HCT116 (cell line): Measurements from ENCODE around the gene AFAP1L2.

Experiments used
- CTCF ChIP-seq, 3 experiments: fragments of 200-600 bp in 1 of 3; sonication (generic) in 1 of 3; IDR thresholded peaks in 2 of 3; conservative IDR thresholded peaks in 1 of 3; 2 replicates each; pipeline ENCODE4 v1.5.1; 2012 to 2017; ENCODE audit warnings: low read depth in 2 of 3, low read length in 2 of 3, antibody characterized with exemption in 1 of 3, borderline replicate concordance in 1 of 3, control low read depth in 1 of 3, mild to moderate bottlenecking in 1 of 3, mixed read lengths in 1 of 3, mixed run types in 1 of 3, moderate library complexity in 1 of 3; ENCODE audit not compliant: insufficient read depth in 1 of 3
- EGR1 ChIP-seq: IDR thresholded peaks from 2 replicates; pipeline ENCODE4 v1.6.1; 2012; ENCODE audit warnings: low read depth
- EZH2 ChIP-seq: fragments of 200-600 bp; sonication (generic); IDR thresholded peaks from 2 replicates; pipeline ENCODE4 v1.6.1; 2017; ENCODE audit warnings: antibody characterized with exemption, mixed run types
- POLR2A ChIP-seq: IDR thresholded peaks from 2 replicates; pipeline ENCODE4 v1.7.0; 2011; ENCODE audit warnings: borderline replicate concordance; ENCODE audit not compliant: insufficient read depth, insufficient read length; ENCODE audit errors: extremely low read depth
- POLR2AphosphoS5 ChIP-seq: IDR thresholded peaks from 2 replicates; pipeline ENCODE4 v1.6.1; 2011; ENCODE audit warnings: mild to moderate bottlenecking, low read depth, low read length, moderate library complexity
- ZFX ChIP-seq: fragments of 450-650 bp; IDR thresholded peaks from 2 replicates; pipeline ENCODE4 v1.6.1; 2017
- ZNF274 ChIP-seq: fragments of 200-500 bp; sonication (Bioruptor generic); IDR thresholded peaks from 2 replicates; pipeline ENCODE4 v1.6.1; 2014; ENCODE audit warnings: mild to moderate bottlenecking, low read depth, low read length, inconsistent platforms

GRCh38 chr10:114281006-114281405 lies 123.3 kb downstream of the AFAP1L2 start:
- TF ChIP-seq POLR2AphosphoS5 (no peak), POLR2A (no peak), CTCF (IDR thresholded peaks at IDR 0.05 in 2 of 3, conservative IDR thresholded peaks at IDR 0.05 in 1 of 3; ENCODE audit: borderline replicate concordance in 1 of 3, insufficient read depth in 1 of 3, low read depth in 2 of 3, low read length in 2 of 3) (no peak), EZH2 (no peak), ZNF274 (no peak), ZFX (no peak), EGR1 (no peak)
